Neural cell (in vitro differentiated cells): ENCODE measurements around the gene TBR1. TPM values are rescaled to one million over a fixed set of nuclear protein-coding genes. Genes with fewer than 3 reads are reported as not detected.

Source experiments
- H2AFZ ChIP-seq: fragments of 200-600, 300-800 bp; sonication (generic), shearing (Covaris generic); 2 replicates; pipeline ENCODE4 v1.6.0; 2014; ENCODE audit warnings: low read depth, mild to moderate bottlenecking, antibody characterized with exemption, low read length, moderate library complexity
- H3F3A ChIP-seq: fragments of 200-600 bp; shearing (Covaris generic); 2 replicates; pipeline ENCODE4 v1.6.1; 2016; ENCODE audit warnings: mild to moderate bottlenecking, moderate library complexity, mixed read lengths, antibody characterized with exemption, low read length; ENCODE audit not compliant: insufficient read depth, poor library complexity, severe bottlenecking
- H3K27ac ChIP-seq: fragments of 200-600, 300-800 bp; sonication (generic), shearing (Covaris generic); 2 replicates; pipeline ENCODE4 v1.5.1; 2014; ENCODE audit warnings: mild to moderate bottlenecking, low read length, moderate library complexity
- H3K27me3 ChIP-seq: fragments of 300-800, 200-600 bp; sonication (generic), shearing (Covaris generic); 2 replicates; pipeline ENCODE4 v1.6.0; 2014; ENCODE audit warnings: mild to moderate bottlenecking, low read depth, low read length, moderate library complexity; ENCODE audit not compliant: insufficient read depth
- H3K36me3 ChIP-seq: fragments of 300-800, 200-600 bp; sonication (generic), shearing (Covaris generic); 2 replicates; pipeline ENCODE4 v1.5.1; 2014; ENCODE audit warnings: mild to moderate bottlenecking, antibody characterized with exemption, low read length, moderate library complexity; ENCODE audit not compliant: insufficient read depth
- H3K4me2 ChIP-seq: fragments of 300-800, 200-600 bp; sonication (generic), shearing (Covaris generic); 2 replicates; pipeline ENCODE4 v1.6.0; 2014; ENCODE audit warnings: mild to moderate bottlenecking, low read length
- H3K4me3 ChIP-seq: fragments of 300-800, 200-600 bp; sonication (generic), shearing (Covaris generic); 2 replicates; pipeline ENCODE4 v1.5.1; 2014; ENCODE audit warnings: mild to moderate bottlenecking, low read length, moderate library complexity
- H3K79me2 ChIP-seq: fragments of 200-600 bp; shearing (Covaris generic); replicated peaks from 2 replicates; pipeline ENCODE4 v1.6.0; 2014; ENCODE audit warnings: mild to moderate bottlenecking, low read length, moderate library complexity; ENCODE audit not compliant: insufficient read depth
- H3K9ac ChIP-seq: fragments of 300-800, 200-600 bp; sonication (generic), shearing (Covaris generic); 2 replicates; pipeline ENCODE4 v1.6.1; 2016; ENCODE audit warnings: mild to moderate bottlenecking, low read length, mixed read lengths
- H3K9me2 ChIP-seq: fragments of 200-600 bp; shearing (Covaris generic); 2 replicates; pipeline ENCODE4 v1.6.1; 2016; ENCODE audit warnings: mild to moderate bottlenecking, low read length, mixed read lengths; ENCODE audit not compliant: insufficient read depth
- H3K9me3 ChIP-seq: fragments of 200-600, 300-800 bp; sonication (generic), shearing (Covaris generic); 2 replicates; pipeline ENCODE4 v1.6.1; 2016; ENCODE audit warnings: mild to moderate bottlenecking, mixed run types, low read length, moderate library complexity, mixed read lengths
- H4K20me1 ChIP-seq: fragments of 200-600 bp; shearing (Covaris generic); 2 replicates; pipeline ENCODE4 v1.6.1; 2016; ENCODE audit warnings: mild to moderate bottlenecking, mixed run types; ENCODE audit not compliant: insufficient read depth
- EP300 ChIP-seq: fragments of 450-650 bp; conservative IDR thresholded peaks from 2 replicates; pipeline ENCODE4 v1.6.1; 2014; ENCODE audit warnings: antibody characterized with exemption, mild to moderate bottlenecking, moderate library complexity; ENCODE audit not compliant: poor library complexity, severe bottlenecking
- EZH2 ChIP-seq: fragments of 200-600, 300-800 bp; shearing (Covaris generic), sonication (generic); IDR thresholded peaks from 2 replicates; pipeline ENCODE4 v1.6.1; 2014; ENCODE audit warnings: antibody characterized with exemption, low read length, borderline replicate concordance, mild to moderate bottlenecking; ENCODE audit not compliant: insufficient read depth, poor library complexity, severe bottlenecking
- MXI1 ChIP-seq: fragments of 450-650 bp; conservative IDR thresholded peaks from 2 replicates; pipeline ENCODE4 v1.6.1; 2014; ENCODE audit warnings: antibody characterized with exemption, mild to moderate bottlenecking; ENCODE audit not compliant: poor library complexity, severe bottlenecking
- POLR2AphosphoS5 ChIP-seq: IDR thresholded peaks from 2 replicates; pipeline ENCODE4 v1.6.1; 2012
- RAD21 ChIP-seq: fragments of 450-650 bp; conservative IDR thresholded peaks from 2 replicates; pipeline ENCODE4 v1.6.1; 2014; ENCODE audit warnings: antibody characterized with exemption, mild to moderate bottlenecking, moderate library complexity
- SMC3 ChIP-seq: fragments of 450-650 bp; conservative IDR thresholded peaks from 2 replicates; pipeline ENCODE4 v1.6.1; 2014; ENCODE audit warnings: antibody characterized with exemption, mild to moderate bottlenecking, moderate library complexity; ENCODE audit not compliant: poor library complexity
- TAF1 ChIP-seq: IDR thresholded peaks from 2 replicates; pipeline ENCODE4 v1.6.1; 2012; ENCODE audit warnings: low read depth
- polyA plus RNA-seq: library from polyadenylated mRNA; depleted of rRNA; stranded (reverse); fragments of >200 nt; gene quantifications from 2 replicates; pipeline ENCODE4 v1.2.3, GENCODE V29; 2014
- TF ChIP-seq, protein P1 (sequence below): fragments of 450-650 bp; IDR thresholded peaks from 2 replicates; pipeline ENCODE4 v1.5.1; 2014; ENCODE audit warnings: antibody characterized with exemption, mild to moderate bottlenecking, moderate library complexity; ENCODE audit not compliant: poor library complexity, severe bottlenecking
- TF ChIP-seq, protein P2 (sequence below): IDR thresholded peaks from 2 replicates; pipeline ENCODE4 v1.6.1; 2012; ENCODE audit warnings: borderline replicate concordance

Gene TBR1
- polyA plus RNA-seq, 1 donor from 2014 or later: 4.5 TPM

DNA sequence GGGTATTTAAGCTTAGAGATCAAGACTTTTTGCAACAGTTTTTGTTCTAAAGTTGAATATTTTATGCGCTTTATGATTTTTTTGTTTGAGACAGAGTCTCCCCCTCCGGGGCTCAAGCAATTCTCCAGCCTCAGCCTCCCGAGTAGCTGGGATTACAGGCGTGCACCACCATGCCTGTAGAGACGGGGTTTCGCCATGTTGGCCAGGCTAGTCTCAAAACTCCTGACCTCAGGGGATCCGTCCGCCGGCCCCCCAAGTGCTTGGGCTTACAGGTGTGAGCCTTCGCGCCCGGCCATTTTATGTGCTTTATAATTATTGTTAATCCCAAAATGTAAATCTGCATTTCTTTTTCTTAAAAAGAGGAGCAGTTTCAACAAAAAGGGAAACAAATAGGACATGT lies 29.0 kb downstream of the TBR1 start:
- no peak overlapping the region for H3K4me2 ChIP-seq
- no peaks in the 10 kb centered on the region for H4K20me1 ChIP-seq
- no peak overlapping the region for H3K27ac ChIP-seq
- no peaks in the 10 kb centered on the region for H3K79me2 ChIP-seq
- no peaks in the 10 kb centered on the region for H3K36me3 ChIP-seq
- H3F3A ChIP-seq: no peaks in the 10 kb centered on the region
- no peak overlapping the region for H3K9ac ChIP-seq
- no peaks in the 10 kb centered on the region for H3K27me3 ChIP-seq
- H3K4me3 ChIP-seq: no peak overlapping the region
- no peaks in the 10 kb centered on the region for H3K9me2 ChIP-seq
- H2AFZ ChIP-seq: no peak overlapping the region
- TF ChIP-seq SMC3 (no peak), RAD21 (no peak), EP300 (no peak), EZH2 (no peak), POLR2AphosphoS5 (no peak), TAF1 (no peak), MXI1 (no peak)
- TF ChIP-seq, protein P1, sequence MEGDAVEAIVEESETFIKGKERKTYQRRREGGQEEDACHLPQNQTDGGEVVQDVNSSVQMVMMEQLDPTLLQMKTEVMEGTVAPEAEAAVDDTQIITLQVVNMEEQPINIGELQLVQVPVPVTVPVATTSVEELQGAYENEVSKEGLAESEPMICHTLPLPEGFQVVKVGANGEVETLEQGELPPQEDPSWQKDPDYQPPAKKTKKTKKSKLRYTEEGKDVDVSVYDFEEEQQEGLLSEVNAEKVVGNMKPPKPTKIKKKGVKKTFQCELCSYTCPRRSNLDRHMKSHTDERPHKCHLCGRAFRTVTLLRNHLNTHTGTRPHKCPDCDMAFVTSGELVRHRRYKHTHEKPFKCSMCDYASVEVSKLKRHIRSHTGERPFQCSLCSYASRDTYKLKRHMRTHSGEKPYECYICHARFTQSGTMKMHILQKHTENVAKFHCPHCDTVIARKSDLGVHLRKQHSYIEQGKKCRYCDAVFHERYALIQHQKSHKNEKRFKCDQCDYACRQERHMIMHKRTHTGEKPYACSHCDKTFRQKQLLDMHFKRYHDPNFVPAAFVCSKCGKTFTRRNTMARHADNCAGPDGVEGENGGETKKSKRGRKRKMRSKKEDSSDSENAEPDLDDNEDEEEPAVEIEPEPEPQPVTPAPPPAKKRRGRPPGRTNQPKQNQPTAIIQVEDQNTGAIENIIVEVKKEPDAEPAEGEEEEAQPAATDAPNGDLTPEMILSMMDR: no peak
- TF ChIP-seq, protein P2, sequence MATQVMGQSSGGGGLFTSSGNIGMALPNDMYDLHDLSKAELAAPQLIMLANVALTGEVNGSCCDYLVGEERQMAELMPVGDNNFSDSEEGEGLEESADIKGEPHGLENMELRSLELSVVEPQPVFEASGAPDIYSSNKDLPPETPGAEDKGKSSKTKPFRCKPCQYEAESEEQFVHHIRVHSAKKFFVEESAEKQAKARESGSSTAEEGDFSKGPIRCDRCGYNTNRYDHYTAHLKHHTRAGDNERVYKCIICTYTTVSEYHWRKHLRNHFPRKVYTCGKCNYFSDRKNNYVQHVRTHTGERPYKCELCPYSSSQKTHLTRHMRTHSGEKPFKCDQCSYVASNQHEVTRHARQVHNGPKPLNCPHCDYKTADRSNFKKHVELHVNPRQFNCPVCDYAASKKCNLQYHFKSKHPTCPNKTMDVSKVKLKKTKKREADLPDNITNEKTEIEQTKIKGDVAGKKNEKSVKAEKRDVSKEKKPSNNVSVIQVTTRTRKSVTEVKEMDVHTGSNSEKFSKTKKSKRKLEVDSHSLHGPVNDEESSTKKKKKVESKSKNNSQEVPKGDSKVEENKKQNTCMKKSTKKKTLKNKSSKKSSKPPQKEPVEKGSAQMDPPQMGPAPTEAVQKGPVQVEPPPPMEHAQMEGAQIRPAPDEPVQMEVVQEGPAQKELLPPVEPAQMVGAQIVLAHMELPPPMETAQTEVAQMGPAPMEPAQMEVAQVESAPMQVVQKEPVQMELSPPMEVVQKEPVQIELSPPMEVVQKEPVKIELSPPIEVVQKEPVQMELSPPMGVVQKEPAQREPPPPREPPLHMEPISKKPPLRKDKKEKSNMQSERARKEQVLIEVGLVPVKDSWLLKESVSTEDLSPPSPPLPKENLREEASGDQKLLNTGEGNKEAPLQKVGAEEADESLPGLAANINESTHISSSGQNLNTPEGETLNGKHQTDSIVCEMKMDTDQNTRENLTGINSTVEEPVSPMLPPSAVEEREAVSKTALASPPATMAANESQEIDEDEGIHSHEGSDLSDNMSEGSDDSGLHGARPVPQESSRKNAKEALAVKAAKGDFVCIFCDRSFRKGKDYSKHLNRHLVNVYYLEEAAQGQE: no peak
- H3K9me3 ChIP-seq: no peaks in the 10 kb centered on the region

DNA sequence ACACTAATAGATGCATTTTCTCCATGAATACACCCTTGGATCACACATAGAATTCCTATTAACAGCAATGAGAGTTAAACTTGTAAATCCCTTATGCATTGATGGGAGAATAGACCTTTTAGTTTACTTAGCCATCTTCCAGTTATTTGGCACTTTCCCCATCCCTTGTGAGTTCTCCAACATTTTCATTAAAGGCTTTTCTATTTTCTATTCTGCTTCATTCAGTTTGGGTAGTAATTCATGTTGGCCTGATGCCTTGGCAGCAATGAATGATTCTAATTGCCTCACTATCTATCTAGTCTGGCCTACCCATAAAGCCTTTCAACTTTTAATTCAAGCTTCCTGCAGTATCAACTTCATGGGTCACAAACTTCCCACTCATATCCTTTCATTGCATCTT lies 32.3 kb downstream of the TBR1 start:
- no peaks in the 10 kb centered on the region for H4K20me1 ChIP-seq
- H3F3A ChIP-seq: no peaks in the 10 kb centered on the region
- no peaks in the 10 kb centered on the region for H3K36me3 ChIP-seq
- no peaks in the 10 kb centered on the region for H3K79me2 ChIP-seq
- H3K4me3 ChIP-seq: no peak overlapping the region
- no peaks in the 10 kb centered on the region for H3K27me3 ChIP-seq
- H3K9me3 ChIP-seq: no peaks in the 10 kb centered on the region
- no peak overlapping the region for H3K9ac ChIP-seq
- H3K9me2 ChIP-seq: no peaks in the 10 kb centered on the region
- H3K27ac ChIP-seq: no peak overlapping the region
- H3K4me2 ChIP-seq: no peak overlapping the region
- no peak overlapping the region for H2AFZ ChIP-seq
- TF ChIP-seq EZH2: no peak
- TF ChIP-seq MXI1: no peak
- TF ChIP-seq, protein P1: no peak
- TF ChIP-seq SMC3: no peak
- no peak for TF ChIP-seq EP300
